HepG2 (cell line): ENCODE results near the gene POLN. TPM values are rescaled to one million over a fixed set of nuclear protein-coding genes. Genes with fewer than 3 reads are reported as not detected.

ENCODE experiments used
- ARNTL ChIP-seq: sonication (generic); formaldehyde crosslinking; IDR thresholded peaks from 2 replicates; pipeline ENCODE4 v1.4.0; 2020; ENCODE audit warnings: mild to moderate bottlenecking, missing genetic modification reagents
- ASH2L ChIP-seq: fragments of 300-600, 200-600 bp; sonication (generic); IDR thresholded peaks from 2 replicates; pipeline ENCODE4 v1.7.0; 2017; ENCODE audit warnings: low read depth, mild to moderate bottlenecking, moderate library complexity, mixed read lengths, low read length; ENCODE audit not compliant: insufficient read length
- DR1 ChIP-seq: sonication (generic); formaldehyde crosslinking; IDR thresholded peaks from 2 replicates; pipeline ENCODE4 v1.8.0; 2021; ENCODE audit warnings: mild to moderate bottlenecking, missing genetic modification reagents, inconsistent platforms
- DRAP1 ChIP-seq: IDR thresholded peaks from 2 replicates; pipeline ENCODE4 v1.6.1; 2016; ENCODE audit warnings: missing genetic modification reagents, missing compliant biosample characterization
- ELF1 ChIP-seq: sonication (generic); formaldehyde crosslinking; IDR thresholded peaks from 2 replicates; pipeline ENCODE4 v1.4.0; 2020; ENCODE audit warnings: missing genetic modification reagents
- ETV5 ChIP-seq: IDR thresholded peaks from 2 replicates; pipeline ENCODE4 v1.6.1; 2018; ENCODE audit warnings: missing biosample characterization, missing genetic modification reagents, inconsistent platforms, borderline replicate concordance
- FOXO4 ChIP-seq: sonication (generic); formaldehyde crosslinking; conservative IDR thresholded peaks from 2 replicates; pipeline ENCODE4 v1.8.1; 2023; ENCODE audit warnings: missing genetic modification reagents
- MLXIP ChIP-seq: sonication (generic); formaldehyde crosslinking; IDR thresholded peaks from 2 replicates; pipeline ENCODE4 v1.9.0; 2021; ENCODE audit warnings: missing genetic modification reagents, borderline replicate concordance
- MTF1 ChIP-seq: sonication (generic); formaldehyde crosslinking; IDR thresholded peaks from 2 replicates; pipeline ENCODE4 v1.5.0; 2020; ENCODE audit warnings: missing genetic modification reagents
- POGK ChIP-seq: sonication (generic); formaldehyde crosslinking; conservative IDR thresholded peaks from 2 replicates; pipeline ENCODE4 v1.8.0; 2022; ENCODE audit warnings: mild to moderate bottlenecking, moderate library complexity, missing genetic modification reagents
- TFAP4 ChIP-seq: sonication (generic); IDR thresholded peaks from 2 replicates; pipeline ENCODE4 v1.6.1; 2016; ENCODE audit warnings: low read depth, borderline replicate concordance
- ZBTB7B ChIP-seq: sonication (generic); formaldehyde crosslinking; IDR thresholded peaks from 2 replicates; pipeline ENCODE4 v1.4.0; 2020; ENCODE audit warnings: missing genetic modification reagents
- ZMYM2 ChIP-seq: sonication (generic); formaldehyde crosslinking; IDR thresholded peaks from 2 replicates; pipeline ENCODE4 v1.8.0; 2022; ENCODE audit warnings: mild to moderate bottlenecking, missing genetic modification reagents
- ZNF292 ChIP-seq: sonication (generic); formaldehyde crosslinking; IDR thresholded peaks from 2 replicates; pipeline ENCODE4 v1.8.1; 2022; ENCODE audit warnings: mild to moderate bottlenecking, low read depth, missing genetic modification reagents, borderline replicate concordance
- ZNF460 ChIP-seq: sonication (generic); formaldehyde crosslinking; IDR thresholded peaks from 2 replicates; pipeline ENCODE4 v1.5.1; 2020; ENCODE audit warnings: missing genetic modification reagents, mild to moderate bottlenecking, borderline replicate concordance
- ZNF546 ChIP-seq: sonication (generic); formaldehyde crosslinking; conservative IDR thresholded peaks from 2 replicates; pipeline ENCODE4 v1.8.1; 2023; ENCODE audit warnings: mild to moderate bottlenecking, missing genetic modification reagents
- ZNF770 ChIP-seq: sonication (generic); formaldehyde crosslinking; IDR thresholded peaks from 2 replicates; pipeline ENCODE4 v1.5.0; 2020; ENCODE audit warnings: mild to moderate bottlenecking, missing genetic modification reagents
- polyA plus RNA-seq, 8 experiments: library from polyadenylated mRNA; depleted of rRNA in 3 of 8; stranded (reverse) in 7 of 8; unstranded in 1 of 8; fragments of >200 nt; fragmentation: Illumina TruSeq in 4 of 8; extraction: Trizol in 4 of 8; gene quantifications; 2 replicates each; pipeline versions ENCODE4 v1.2.1 to v1.2.3, GENCODE V29; 2011 to 2016; ENCODE audit warnings: low read depth in 4 of 8, missing spikeins in 1 of 8, mixed read lengths in 1 of 8; ENCODE audit not compliant: insufficient read depth in 1 of 8
- total RNA-seq, 5 experiments: library from RNA; depleted of rRNA; stranded (reverse); fragments of >200 nt; fragmentation: Illumina TruSeq; extraction: Trizol; gene quantifications; 2 replicates each; pipeline ENCODE4 v1.2.3, GENCODE V29; 2016; ENCODE audit warnings: low read depth in 1 of 5

The POLN gene
- total and polyA plus RNA-seq, 2 of the 13 experiments (the other 11 are each of a cell fraction or from before 2014, with no cell fraction given), result 0.93 to 1.5 TPM

GRCh38 chr4:2241410-2242353, at the start of gene POLN, which contains the start of gene HAUS3 (continued):
- TF ChIP-seq MLXIP (CRISPR knock-in tag) (0 out of 2 replicates have a peak, but pooled peaks have one; percentile 52), DR1 (CRISPR knock-in tag) (peak; percentile 78), ASH2L (peak; percentile 86), ZNF546 (CRISPR knock-in tag) (0 out of 2 replicates have a peak, but pooled peaks have one; percentile 43), ELF1 (peak; percentile 50; the same call in 1 of the 2 replicates), ZBTB7B (CRISPR knock-in tag) (no peak), POGK (peak; percentile 47; the same call in 1 of the 2 replicates), ETV5 (CRISPR knock-in tag) (peak; percentile 33; the same call in 1 of the 2 replicates), ZNF460 (CRISPR knock-in tag) (no peak), ZNF292 (CRISPR knock-in tag) (peak; percentile 42; the same call in 1 of the 2 replicates), ARNTL (CRISPR knock-in tag) (peak; percentile 58; the same call in 1 of the 2 replicates), FOXO4 (CRISPR knock-in tag) (no peak), MTF1 (CRISPR knock-in tag) (0 out of 2 replicates have a peak, but pooled peaks have one; percentile 25), DRAP1 (CRISPR knock-in tag) (peak; percentile 76; the same call in 1 of the 2 replicates), TFAP4 (no peak), ZMYM2 (CRISPR knock-in tag) (0 out of 2 replicates have a peak, but pooled peaks have one; percentile 29), ZNF770 (CRISPR knock-in tag) (peak; percentile 31; the same call in 1 of the 2 replicates)
